Fibroblast of lung (primary cell): Measurements from ENCODE around the gene BCAR1.

Experiments used
- CTCF ChIP-seq, 2 donors: IDR thresholded peaks in 1 of 2; conservative IDR thresholded peaks in 1 of 2; 1 replicate in 1 of 2; 2 replicates in 1 of 2; pipeline ENCODE4 v1.5.1; 2011 to 2012; ENCODE audit warnings: low read length in 2 of 2, control low read depth in 1 of 2, inconsistent platforms in 1 of 2, low read depth in 1 of 2, mild to moderate bottlenecking in 1 of 2
- EZH2 ChIP-seq: IDR thresholded peaks from 2 replicates; pipeline ENCODE4 v1.5.1; 2012; ENCODE audit warnings: low read length, control low read depth, mild to moderate bottlenecking; ENCODE audit errors: missing control alignments

- TF ChIP-seq CTCF (conservative IDR thresholded peaks at IDR 0.05 in 1 of 2, IDR thresholded peaks at IDR 0.05 in 1 of 2; ENCODE audit: low read depth in 1 of 2, low read length in 2 of 2), result no peak
- no peak for TF ChIP-seq EZH2
Observed at GRCh38 chr16:75296606-75297005, 45.2 kb upstream of the BCAR1 start.
